ENCODE measurements around the gene GTPBP6.
"Not testable (repeated sequence)": the region's sequence is repeated elsewhere in the genome, so short reads cannot be mapped to it uniquely, and the experiment has no call there.

The GTPBP6 gene

GRCh38 chrX:261167-261918 is 57.3 kb downstream of the GTPBP6 start:
- DNase-seq, result no peak

GRCh38 chrX:259692-260355 is 58.8 kb downstream of the GTPBP6 start:
- DNase-seq, result no peak

GRCh38 chrX:258291-259040 is 60.1 kb downstream of the GTPBP6 start:
- no peak for DNase-seq

- DNase-seq, result no peak
These were observed 60.8 kb downstream of the GTPBP6 start for GRCh38 chrX:257681-258289.

GRCh38 chrX:257054-257453 is 61.5 kb downstream of the GTPBP6 start:
- not testable (repeated sequence) for DNase-seq

- DNase-seq, result no peak
These were observed 62.7 kb downstream of the GTPBP6 start for GRCh38 chrX:255923-256331.

Measured in NK-92 treated with Interleukin-12 subunit alpha and Interleukin-12 subunit beta, amount 100 ng/mL, for 24 hours (cell line).